ENCODE results near the gene GNL1. TPM values are rescaled to one million over a fixed set of nuclear protein-coding genes. Genes with fewer than 3 reads are reported as not detected.

The GNL1 gene
- total RNA-seq, 1 donor: 41.1 TPM

DNA sequence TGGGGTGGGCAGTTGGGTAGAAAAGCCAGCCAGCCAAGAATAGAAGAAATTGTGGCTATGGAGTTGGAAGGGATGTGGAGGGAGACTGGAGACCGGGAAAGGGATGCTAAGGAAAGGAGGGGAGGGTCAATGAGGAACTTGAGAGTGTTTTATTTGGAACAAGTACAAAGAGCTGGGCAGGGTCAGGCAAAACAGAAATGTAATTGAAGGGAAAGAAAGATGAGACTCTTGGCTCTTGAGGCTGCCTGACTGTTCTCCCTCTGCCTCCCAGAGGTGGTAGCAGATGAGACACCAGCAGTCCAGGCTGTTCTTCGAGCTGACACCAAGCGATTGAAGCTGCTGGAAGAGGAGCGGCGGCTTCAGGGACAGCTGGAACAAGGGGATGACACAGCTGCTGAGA lies 27.6 kb upstream of the GNL1 start:
- TF ChIP-seq, protein P1, sequence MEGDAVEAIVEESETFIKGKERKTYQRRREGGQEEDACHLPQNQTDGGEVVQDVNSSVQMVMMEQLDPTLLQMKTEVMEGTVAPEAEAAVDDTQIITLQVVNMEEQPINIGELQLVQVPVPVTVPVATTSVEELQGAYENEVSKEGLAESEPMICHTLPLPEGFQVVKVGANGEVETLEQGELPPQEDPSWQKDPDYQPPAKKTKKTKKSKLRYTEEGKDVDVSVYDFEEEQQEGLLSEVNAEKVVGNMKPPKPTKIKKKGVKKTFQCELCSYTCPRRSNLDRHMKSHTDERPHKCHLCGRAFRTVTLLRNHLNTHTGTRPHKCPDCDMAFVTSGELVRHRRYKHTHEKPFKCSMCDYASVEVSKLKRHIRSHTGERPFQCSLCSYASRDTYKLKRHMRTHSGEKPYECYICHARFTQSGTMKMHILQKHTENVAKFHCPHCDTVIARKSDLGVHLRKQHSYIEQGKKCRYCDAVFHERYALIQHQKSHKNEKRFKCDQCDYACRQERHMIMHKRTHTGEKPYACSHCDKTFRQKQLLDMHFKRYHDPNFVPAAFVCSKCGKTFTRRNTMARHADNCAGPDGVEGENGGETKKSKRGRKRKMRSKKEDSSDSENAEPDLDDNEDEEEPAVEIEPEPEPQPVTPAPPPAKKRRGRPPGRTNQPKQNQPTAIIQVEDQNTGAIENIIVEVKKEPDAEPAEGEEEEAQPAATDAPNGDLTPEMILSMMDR (IDR thresholded peaks at IDR 0.05; ENCODE audit: insufficient read depth, low read length): no peak
- no peak for DNase-seq (ENCODE audit: low read depth)
- no peak overlapping the region for H3K4me3 ChIP-seq (ENCODE audit: low read depth, low read length)

DNA sequence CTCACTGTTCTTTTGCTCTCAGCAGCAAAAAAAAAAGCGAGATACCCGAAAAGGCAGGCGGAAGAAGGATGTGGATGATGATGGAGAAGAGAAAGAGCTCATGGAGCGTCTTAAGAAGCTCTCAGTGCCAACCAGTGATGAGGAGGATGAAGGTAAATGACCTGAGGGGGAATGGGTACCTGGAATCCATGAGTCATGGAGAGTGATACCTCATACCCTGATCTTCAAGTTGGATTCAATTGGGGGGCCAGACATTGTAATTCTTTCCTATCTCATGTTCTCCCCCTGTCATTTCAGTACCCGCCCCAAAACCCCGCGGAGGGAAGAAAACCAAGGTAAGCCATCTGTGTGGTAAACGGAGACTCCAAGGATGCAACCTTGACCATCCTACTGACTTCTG lies 21.8 kb upstream of the GNL1 start:
- DNase-seq (ENCODE audit: low read depth): no peak
- TF ChIP-seq, protein P1 (IDR thresholded peaks at IDR 0.05; ENCODE audit: insufficient read depth, low read length): no peak
- H3K4me3 ChIP-seq (ENCODE audit: low read depth, low read length): no peak overlapping the region

DNA sequence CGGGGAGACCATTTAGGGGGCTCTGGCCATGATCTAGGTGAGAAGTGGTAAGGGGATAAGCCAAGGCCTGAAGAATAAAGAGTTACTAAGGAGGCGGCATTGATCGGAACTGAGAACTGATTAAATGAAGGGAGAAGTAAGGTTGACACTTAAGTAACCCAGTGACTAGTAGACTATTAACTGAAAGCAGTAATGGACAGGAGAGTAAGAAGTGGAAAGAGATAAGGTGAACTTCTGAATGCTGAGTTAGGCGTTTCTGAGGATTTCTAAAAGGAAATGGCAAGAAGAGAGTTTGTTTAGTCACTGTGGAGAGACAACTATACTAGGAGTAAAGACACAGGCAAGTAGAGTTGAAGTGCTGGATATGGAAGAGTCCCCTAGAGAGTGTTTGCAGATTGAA lies 16.8 kb upstream of the GNL1 start:
- DNase-seq (ENCODE audit: low read depth): no peak
- H3K4me3 ChIP-seq (ENCODE audit: low read depth, low read length): peak overlapping the region; percentile 6
- TF ChIP-seq, protein P1 (IDR thresholded peaks at IDR 0.05; ENCODE audit: insufficient read depth, low read length): no peak

DNA sequence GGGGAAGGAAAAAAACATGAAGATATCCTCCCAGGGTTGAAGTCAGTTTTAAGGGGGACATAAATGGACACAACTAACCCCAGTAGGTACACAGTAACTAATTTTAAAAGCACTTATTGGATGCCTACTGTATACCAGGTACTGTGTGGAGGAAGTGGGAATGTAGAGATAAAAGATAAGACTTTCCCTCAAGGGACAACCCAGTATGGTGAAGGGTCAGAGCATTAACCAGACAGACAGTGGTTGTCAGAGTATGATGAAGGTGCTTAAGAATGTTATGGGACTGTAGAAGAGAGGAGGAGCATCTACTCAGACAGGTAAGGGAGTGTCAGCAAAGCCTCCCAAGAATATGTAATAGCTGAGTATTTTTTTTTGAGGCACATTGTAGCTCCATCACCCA lies 15.9 kb upstream of the GNL1 start:
- TF ChIP-seq, protein P1 (IDR thresholded peaks at IDR 0.05; ENCODE audit: insufficient read depth, low read length): no peak
- H3K4me3 ChIP-seq (ENCODE audit: low read depth, low read length): peak overlapping the region; percentile 98
- DNase-seq (ENCODE audit: low read depth): no peak

DNA sequence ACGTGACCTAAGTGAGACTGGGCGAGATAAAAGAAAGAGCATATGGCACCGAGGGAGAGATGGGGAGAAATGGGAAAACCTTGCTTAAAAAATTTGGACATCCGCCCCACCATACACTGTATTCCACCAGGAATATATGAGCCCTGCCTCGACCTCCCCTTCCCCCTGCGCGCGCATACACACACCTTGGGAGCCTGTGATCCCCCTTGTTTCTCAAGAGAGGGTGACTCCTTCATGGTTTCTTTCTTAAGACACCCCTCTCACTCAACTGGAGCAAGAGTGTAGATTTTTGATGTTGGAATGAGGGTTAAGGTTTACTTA lies 15.4 kb upstream of the GNL1 start:
- TF ChIP-seq, protein P1 (IDR thresholded peaks at IDR 0.05; ENCODE audit: insufficient read depth, low read length): no peak
- H3K4me3 ChIP-seq (ENCODE audit: low read depth, low read length): peak overlapping the region; percentile 98
- no peak for DNase-seq (ENCODE audit: low read depth)

DNA sequence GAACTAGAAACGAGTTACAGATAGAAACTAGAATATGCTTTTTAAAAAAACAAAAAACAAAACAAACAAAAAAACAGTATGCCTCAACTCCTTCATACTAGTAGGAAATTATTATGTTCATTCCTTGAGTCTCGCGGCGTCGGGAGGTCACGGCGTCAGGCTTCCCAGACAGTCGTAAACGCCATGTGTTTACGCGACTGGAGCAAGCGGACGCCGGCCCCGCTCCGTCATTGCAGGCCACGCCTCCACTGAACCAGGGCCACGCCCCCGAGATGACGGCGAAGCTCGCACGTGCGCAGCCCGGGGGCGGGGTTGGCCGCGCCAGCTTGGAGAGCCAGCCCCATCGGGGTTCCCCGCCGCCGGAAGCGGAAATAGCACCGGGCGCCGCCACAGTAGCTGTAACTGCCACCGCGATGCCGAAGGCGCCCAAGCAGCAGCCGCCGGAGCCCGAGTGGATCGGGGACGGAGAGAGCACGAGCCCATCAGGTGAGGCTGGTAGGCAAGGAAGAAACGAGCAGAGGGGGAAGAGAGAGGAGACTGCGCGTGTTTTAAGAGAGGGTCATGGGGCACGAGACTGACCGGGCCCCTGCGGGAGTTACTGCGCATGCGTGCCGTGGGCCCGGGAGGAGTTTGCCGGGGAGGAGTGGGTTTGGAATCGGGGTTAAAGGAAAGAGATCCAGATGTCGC lies 14.9 kb upstream of the GNL1 start, which contains the start of gene ABCF1:
Gene ABCF1 (plus strand): TSS at position 368 of the 687 bp plus-strand sequence. CDS start 46 bp downstream, at position 414.
- TF ChIP-seq, protein P1 (IDR thresholded peaks at IDR 0.05; ENCODE audit: insufficient read depth, low read length): no peak
- peak; percentile 95 for DNase-seq (ENCODE audit: low read depth)

DNA sequence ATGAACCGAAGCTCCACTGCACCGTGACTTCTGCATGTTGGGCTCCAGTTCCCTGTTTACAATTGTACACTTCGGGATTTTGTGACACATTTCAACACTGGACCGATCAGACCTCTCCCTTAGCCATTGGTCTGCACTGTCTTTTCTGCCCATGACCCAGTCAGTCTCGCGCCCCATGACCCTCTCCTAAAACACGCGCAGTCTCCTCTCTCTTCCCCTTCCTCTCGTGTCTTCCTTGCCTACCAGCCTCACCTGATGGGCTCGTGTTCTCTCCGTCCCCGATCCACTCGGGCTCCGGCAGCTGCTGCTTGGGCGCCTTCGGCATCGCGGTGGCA lies 14.4 kb upstream of the GNL1 start:
- no peak for DNase-seq (ENCODE audit: low read depth)
- H3K4me3 ChIP-seq (ENCODE audit: low read depth, low read length): peak overlapping the region; percentile 98
- TF ChIP-seq, protein P1 (IDR thresholded peaks at IDR 0.05; ENCODE audit: insufficient read depth, low read length): no peak

More for the DNA sequence above, 14.9 kb upstream of the GNL1 start, which contains the start of gene ABCF1:
- H3K4me3 ChIP-seq (ENCODE audit: low read depth, low read length): peak within 1 kb of the TSS; percentile 98
